MM.1S (cell line): ENCODE results near the gene PPOX.

Experiments
- DNase-seq: peaks from one replicate; pipeline ENCODE4 v3.0.0-alpha.2; 2015
- H2AFZ ChIP-seq: fragments of 300-600 bp; sonication (generic); 2 replicates; pipeline ENCODE4 v1.6.0; 2016; ENCODE audit warnings: antibody characterized with exemption, low read length
- H3F3A ChIP-seq: fragments of 300-600 bp; sonication (generic); 2 replicates; pipeline ENCODE4 v1.6.1; 2016; ENCODE audit warnings: mild to moderate bottlenecking, antibody characterized with exemption, low read length, moderate library complexity, mixed read lengths; ENCODE audit not compliant: insufficient read depth
- H3K27ac ChIP-seq: fragments of 300-600 bp; sonication (generic); 2 replicates; pipeline ENCODE4 v1.5.1; 2016; ENCODE audit warnings: mild to moderate bottlenecking, low read length
- H3K27me3 ChIP-seq: fragments of 300-600 bp; sonication (generic); replicated peaks from 2 replicates; pipeline ENCODE4 v1.6.0; 2016; ENCODE audit warnings: low read length; ENCODE audit not compliant: insufficient read depth
- H3K36me3 ChIP-seq: fragments of 300-600 bp; sonication (generic); replicated peaks from 2 replicates; pipeline ENCODE4 v1.6.1; 2016; ENCODE audit warnings: mild to moderate bottlenecking, low read length, mixed read lengths; ENCODE audit not compliant: insufficient read depth
- H3K4me1 ChIP-seq: fragments of 300-600 bp; sonication (generic); 2 replicates; pipeline ENCODE4 v1.6.1; 2016; ENCODE audit warnings: low read length, mixed read lengths
- H3K4me2 ChIP-seq: fragments of 300-600 bp; sonication (generic); 2 replicates; pipeline ENCODE4 v1.6.0; 2016; ENCODE audit warnings: low read depth, low read length
- H3K4me3 ChIP-seq: fragments of 300-600 bp; sonication (generic); 2 replicates; pipeline ENCODE4 v1.5.1; 2016; ENCODE audit warnings: low read length, mixed read lengths
- H3K79me2 ChIP-seq: fragments of 300-600 bp; sonication (generic); 2 replicates; pipeline ENCODE4 v1.6.1; 2016; ENCODE audit warnings: mixed run types, low read length, mixed read lengths
- H3K9ac ChIP-seq: fragments of 300-600 bp; sonication (generic); 2 replicates; pipeline ENCODE4 v1.6.1; 2016; ENCODE audit warnings: low read length, mixed read lengths
- H3K9me2 ChIP-seq: fragments of 300-600 bp; sonication (generic); replicated peaks from 2 replicates; pipeline ENCODE4 v1.6.1; 2016; ENCODE audit warnings: mild to moderate bottlenecking, low read length, mixed read lengths; ENCODE audit not compliant: insufficient read depth
- H3K9me3 ChIP-seq: fragments of 300-600 bp; sonication (generic); replicated peaks from 2 replicates; pipeline ENCODE4 v1.6.1; 2016; ENCODE audit warnings: mild to moderate bottlenecking, low read length, mixed read lengths; ENCODE audit not compliant: insufficient read depth
- H4K20me1 ChIP-seq: fragments of 300-600 bp; sonication (generic); 2 replicates; pipeline ENCODE4 v1.6.1; 2016; ENCODE audit warnings: mild to moderate bottlenecking, low read length, moderate library complexity, mixed read lengths; ENCODE audit not compliant: insufficient read depth
- EZH2 ChIP-seq: fragments of 300-600 bp; sonication (generic); optimal IDR thresholded peaks from 2 replicates; pipeline ENCODE3; 2017; ENCODE audit warnings: low read depth, mild to moderate bottlenecking, antibody characterized with exemption, low read length, mixed read lengths
- EZH2phosphoT487 ChIP-seq: fragments of 300-600 bp; sonication (generic); IDR thresholded peaks from 2 replicates; pipeline ENCODE4 v1.6.1; 2018; ENCODE audit warnings: antibody characterized with exemption, low read length
- TF ChIP-seq, protein P1 (sequence below): fragments of 300-600 bp; sonication (generic); IDR thresholded peaks from 2 replicates; pipeline ENCODE4 v1.5.1; 2016; ENCODE audit warnings: antibody characterized with exemption, low read length, mixed read lengths

The PPOX gene

DNA sequence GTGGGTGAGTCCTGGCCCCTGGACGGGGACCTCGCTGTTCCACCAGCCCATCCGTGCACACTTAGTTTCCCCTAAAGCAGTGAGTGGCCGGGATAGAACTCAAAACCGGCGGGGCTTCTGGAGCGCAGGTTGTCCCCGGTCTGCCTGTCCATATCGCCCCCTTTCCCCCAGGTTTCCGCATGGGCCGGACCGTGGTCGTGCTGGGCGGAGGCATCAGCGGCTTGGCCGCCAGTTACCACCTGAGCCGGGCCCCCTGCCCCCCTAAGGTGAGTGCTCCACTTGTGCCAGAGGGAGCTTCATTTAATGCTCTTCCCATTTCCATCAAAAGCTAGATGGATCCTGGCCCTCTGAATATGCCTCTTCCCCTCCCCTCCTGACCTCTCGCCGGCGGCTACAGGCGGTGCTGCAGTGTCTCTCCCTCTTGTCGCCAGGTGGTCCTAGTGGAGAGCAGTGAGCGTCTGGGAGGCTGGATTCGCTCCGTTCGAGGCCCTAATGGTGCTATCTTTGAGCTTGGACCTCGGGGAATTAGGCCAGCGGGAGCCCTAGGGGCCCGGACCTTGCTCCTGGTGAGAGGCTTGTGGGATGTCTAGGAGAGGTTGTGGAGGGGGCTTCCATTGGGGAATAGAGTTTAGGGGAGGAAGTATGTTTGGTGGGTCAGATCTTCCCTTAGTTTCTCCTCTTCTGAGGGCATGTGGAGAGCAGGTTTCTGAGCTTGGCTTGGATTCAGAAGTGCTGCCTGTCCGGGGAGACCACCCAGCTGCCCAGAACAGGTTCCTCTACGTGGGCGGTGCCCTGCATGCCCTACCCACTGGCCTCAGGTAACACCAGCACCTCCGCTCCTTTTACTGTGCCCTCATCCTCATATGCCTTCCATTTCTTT is 683 bp downstream of the PPOX start:
- peaks cover 15% of the 10 kb centered on the region for H3K36me3 ChIP-seq
- peak overlapping the region; percentile 93 for H3K4me2 ChIP-seq
- H4K20me1 ChIP-seq, result no peaks in the 10 kb centered on the region
- no peaks in the 10 kb centered on the region for H3K9me3 ChIP-seq
- H2AFZ ChIP-seq, result peak overlapping the region; percentile 66
- TF ChIP-seq, protein P1, sequence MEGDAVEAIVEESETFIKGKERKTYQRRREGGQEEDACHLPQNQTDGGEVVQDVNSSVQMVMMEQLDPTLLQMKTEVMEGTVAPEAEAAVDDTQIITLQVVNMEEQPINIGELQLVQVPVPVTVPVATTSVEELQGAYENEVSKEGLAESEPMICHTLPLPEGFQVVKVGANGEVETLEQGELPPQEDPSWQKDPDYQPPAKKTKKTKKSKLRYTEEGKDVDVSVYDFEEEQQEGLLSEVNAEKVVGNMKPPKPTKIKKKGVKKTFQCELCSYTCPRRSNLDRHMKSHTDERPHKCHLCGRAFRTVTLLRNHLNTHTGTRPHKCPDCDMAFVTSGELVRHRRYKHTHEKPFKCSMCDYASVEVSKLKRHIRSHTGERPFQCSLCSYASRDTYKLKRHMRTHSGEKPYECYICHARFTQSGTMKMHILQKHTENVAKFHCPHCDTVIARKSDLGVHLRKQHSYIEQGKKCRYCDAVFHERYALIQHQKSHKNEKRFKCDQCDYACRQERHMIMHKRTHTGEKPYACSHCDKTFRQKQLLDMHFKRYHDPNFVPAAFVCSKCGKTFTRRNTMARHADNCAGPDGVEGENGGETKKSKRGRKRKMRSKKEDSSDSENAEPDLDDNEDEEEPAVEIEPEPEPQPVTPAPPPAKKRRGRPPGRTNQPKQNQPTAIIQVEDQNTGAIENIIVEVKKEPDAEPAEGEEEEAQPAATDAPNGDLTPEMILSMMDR, result peak; percentile 5; the same call in 1 of the 2 replicates
- TF ChIP-seq EZH2, result no peak
- TF ChIP-seq EZH2phosphoT487, result no peak
- DNase-seq, result peak; percentile 37
- H3K27ac ChIP-seq, result peak overlapping the region; percentile 72
- no peaks in the 10 kb centered on the region for H3K27me3 ChIP-seq
- no peaks in the 10 kb centered on the region for H3K9me2 ChIP-seq
- peak overlapping the region; percentile 81 for H3K9ac ChIP-seq
- peaks cover 9% of the 10 kb centered on the region for H3K4me1 ChIP-seq
- H3K4me3 ChIP-seq, result peak overlapping the region; percentile 82
- H3F3A ChIP-seq, result peaks cover 33% of the 10 kb centered on the region
- H3K79me2 ChIP-seq, result peaks cover 14% of the 10 kb centered on the region

DNA sequence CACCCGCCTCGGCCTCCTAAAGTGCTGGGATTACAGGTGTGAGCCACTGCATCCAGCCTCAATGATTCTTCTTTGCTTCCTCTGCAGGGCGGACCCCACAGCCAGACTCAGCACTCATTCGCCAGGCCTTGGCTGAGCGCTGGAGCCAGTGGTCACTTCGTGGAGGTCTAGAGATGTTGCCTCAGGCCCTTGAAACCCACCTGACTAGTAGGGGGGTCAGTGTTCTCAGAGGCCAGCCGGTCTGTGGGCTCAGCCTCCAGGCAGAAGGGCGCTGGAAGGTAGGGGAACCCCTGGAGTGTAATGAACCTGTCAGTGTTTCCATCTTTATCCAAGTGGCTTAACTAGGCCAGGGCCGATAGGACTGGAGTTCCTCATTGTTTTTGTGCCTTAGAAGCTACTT is 2.7 kb downstream of the PPOX start:
- Histone ChIP-seq H3K9ac (no peak overlapping the region), H3K36me3 (peaks cover 33% of the 10 kb centered on the region), H3K9me3 (no peaks in the 10 kb centered on the region), H3K27ac (no peak overlapping the region), H2AFZ (no peak overlapping the region), H4K20me1 (0 out of 2 replicates have a peak, but pooled peaks cover 6% of the 10 kb centered on the region), H3K79me2 (peaks cover 34% of the 10 kb centered on the region), H3F3A (peaks cover 43% of the 10 kb centered on the region), H3K4me1 (peaks cover 23% of the 10 kb centered on the region), H3K27me3 (no peaks in the 10 kb centered on the region), H3K4me3 (no peak overlapping the region), H3K4me2 (no peak overlapping the region), H3K9me2 (no peaks in the 10 kb centered on the region)
- TF ChIP-seq EZH2 (no peak), EZH2phosphoT487 (no peak)
- TF ChIP-seq, protein P1, result no peak
- DNase-seq, result no peak

DNA sequence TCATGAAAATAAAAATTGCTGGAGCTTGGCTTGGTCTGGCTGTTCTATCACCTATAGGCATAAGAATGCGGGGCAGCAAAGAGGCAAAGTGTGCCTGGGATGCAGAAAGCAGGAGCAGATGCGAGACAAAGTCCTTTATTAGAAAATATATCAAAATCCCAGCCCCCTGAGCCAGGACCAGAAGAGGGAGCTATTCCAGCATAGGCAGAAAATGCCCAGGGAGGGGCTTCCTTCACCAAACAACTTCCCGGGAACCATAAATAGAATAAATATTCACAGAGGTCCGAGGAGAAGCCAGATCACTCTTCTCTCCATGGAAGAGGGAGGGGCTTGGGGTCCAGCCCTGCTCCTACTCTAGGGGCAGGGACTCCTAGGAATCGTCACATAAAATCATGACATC is 5.0 kb downstream of the PPOX start:
- DNase-seq, result no peak
- H3K36me3 ChIP-seq, result peaks cover 43% of the 10 kb centered on the region
- H4K20me1 ChIP-seq, result 0 out of 2 replicates have a peak, but pooled peaks cover 6% of the 10 kb centered on the region

More for the DNA sequence above, 5.0 kb downstream of the PPOX start:
- Histone ChIP-seq H3F3A (peaks cover 44% of the 10 kb centered on the region), H3K27ac (no peak overlapping the region), H3K27me3 (no peaks in the 10 kb centered on the region), H3K4me2 (no peak overlapping the region), H3K9ac (no peak overlapping the region), H3K4me3 (no peak overlapping the region), H3K9me3 (no peaks in the 10 kb centered on the region), H3K9me2 (no peaks in the 10 kb centered on the region), H2AFZ (no peak overlapping the region), H3K4me1 (peaks cover 34% of the 10 kb centered on the region), H3K79me2 (peaks cover 57% of the 10 kb centered on the region)
- TF ChIP-seq, protein P1, result peak; percentile 27
- TF ChIP-seq EZH2phosphoT487, result no peak
- no peak for TF ChIP-seq EZH2
